SU-DHL-6 (cell line): ENCODE results near the gene GRHL3.

ENCODE experiments used
- EZH2phosphoT487 ChIP-seq: fragments of 200-600 bp; sonication (generic), shearing (Covaris generic); conservative IDR thresholded peaks from 2 replicates; pipeline ENCODE4 v1.6.1; 2018; ENCODE audit warnings: mild to moderate bottlenecking, antibody characterized with exemption, low read length, moderate library complexity, mixed read lengths
- TF ChIP-seq, protein P1 (sequence below): fragments of 200-600 bp; sonication (generic); IDR thresholded peaks from one replicate; pipeline ENCODE4 v1.5.1; 2017; ENCODE audit warnings: antibody characterized with exemption, mild to moderate bottlenecking, low read length, moderate library complexity; ENCODE audit not compliant: insufficient read depth, poor library complexity, severe bottlenecking

DNA sequence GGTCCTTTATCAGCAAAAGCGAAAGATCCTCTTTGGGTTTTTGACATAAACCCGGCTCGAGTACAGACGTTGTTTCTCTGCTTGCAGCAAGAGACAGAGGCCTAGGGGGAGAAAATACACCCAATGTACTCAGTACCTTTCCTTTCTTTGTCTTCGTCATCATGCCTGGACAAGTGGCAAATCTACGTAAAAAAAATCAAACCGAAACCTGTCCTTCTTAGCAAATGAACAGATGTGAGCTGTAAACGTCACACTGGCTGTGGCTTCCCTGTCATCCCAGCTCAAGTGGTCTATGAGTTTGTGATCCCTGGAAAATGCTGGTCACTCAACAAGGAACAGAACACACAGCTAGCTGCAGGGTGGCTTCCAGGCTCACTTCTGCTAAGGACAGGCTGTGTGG lies 54.6 kb downstream of the GRHL3 start:
- TF ChIP-seq, protein P1, sequence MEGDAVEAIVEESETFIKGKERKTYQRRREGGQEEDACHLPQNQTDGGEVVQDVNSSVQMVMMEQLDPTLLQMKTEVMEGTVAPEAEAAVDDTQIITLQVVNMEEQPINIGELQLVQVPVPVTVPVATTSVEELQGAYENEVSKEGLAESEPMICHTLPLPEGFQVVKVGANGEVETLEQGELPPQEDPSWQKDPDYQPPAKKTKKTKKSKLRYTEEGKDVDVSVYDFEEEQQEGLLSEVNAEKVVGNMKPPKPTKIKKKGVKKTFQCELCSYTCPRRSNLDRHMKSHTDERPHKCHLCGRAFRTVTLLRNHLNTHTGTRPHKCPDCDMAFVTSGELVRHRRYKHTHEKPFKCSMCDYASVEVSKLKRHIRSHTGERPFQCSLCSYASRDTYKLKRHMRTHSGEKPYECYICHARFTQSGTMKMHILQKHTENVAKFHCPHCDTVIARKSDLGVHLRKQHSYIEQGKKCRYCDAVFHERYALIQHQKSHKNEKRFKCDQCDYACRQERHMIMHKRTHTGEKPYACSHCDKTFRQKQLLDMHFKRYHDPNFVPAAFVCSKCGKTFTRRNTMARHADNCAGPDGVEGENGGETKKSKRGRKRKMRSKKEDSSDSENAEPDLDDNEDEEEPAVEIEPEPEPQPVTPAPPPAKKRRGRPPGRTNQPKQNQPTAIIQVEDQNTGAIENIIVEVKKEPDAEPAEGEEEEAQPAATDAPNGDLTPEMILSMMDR, result no peak
- TF ChIP-seq EZH2phosphoT487, result no peak
